PC-9 (cell line): ENCODE results near the gene LARP4.

Source experiments
- EZH2 ChIP-seq: fragments of 200-600 bp; sonication (generic); IDR thresholded peaks from 2 replicates; pipeline ENCODE4 v1.8.0; 2017; ENCODE audit warnings: antibody characterized with exemption, low read depth
- TF ChIP-seq, protein P1 (sequence below): fragments of 200-600 bp; sonication (generic); conservative IDR thresholded peaks from 2 replicates; pipeline ENCODE4 v1.6.1; 2017; ENCODE audit warnings: mixed run types, antibody characterized with exemption, mild to moderate bottlenecking, moderate library complexity

DNA sequence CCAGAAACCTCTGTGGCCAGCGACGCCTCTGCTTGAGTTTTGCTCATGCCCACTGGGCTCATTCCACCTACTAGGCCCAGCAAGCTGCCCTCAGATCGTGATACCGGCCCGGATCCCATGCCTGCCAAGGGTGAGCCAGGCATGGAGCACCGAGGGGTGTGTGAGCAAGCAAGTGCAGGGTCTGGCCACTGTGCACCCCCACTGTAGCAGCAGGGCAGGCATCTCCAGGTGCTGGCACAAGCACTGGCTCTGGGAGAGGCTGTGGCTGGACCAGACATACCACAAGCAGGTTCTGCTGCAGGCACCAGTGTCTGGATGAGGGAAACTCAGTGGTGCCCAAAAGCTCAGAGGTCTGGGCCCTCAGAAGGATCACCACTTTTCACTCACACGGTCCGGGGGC lies 24.9 kb upstream of the LARP4 start:
- TF ChIP-seq, protein P1, sequence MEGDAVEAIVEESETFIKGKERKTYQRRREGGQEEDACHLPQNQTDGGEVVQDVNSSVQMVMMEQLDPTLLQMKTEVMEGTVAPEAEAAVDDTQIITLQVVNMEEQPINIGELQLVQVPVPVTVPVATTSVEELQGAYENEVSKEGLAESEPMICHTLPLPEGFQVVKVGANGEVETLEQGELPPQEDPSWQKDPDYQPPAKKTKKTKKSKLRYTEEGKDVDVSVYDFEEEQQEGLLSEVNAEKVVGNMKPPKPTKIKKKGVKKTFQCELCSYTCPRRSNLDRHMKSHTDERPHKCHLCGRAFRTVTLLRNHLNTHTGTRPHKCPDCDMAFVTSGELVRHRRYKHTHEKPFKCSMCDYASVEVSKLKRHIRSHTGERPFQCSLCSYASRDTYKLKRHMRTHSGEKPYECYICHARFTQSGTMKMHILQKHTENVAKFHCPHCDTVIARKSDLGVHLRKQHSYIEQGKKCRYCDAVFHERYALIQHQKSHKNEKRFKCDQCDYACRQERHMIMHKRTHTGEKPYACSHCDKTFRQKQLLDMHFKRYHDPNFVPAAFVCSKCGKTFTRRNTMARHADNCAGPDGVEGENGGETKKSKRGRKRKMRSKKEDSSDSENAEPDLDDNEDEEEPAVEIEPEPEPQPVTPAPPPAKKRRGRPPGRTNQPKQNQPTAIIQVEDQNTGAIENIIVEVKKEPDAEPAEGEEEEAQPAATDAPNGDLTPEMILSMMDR, result no peak
- no peak for TF ChIP-seq EZH2
